Rectal smooth muscle tissue (tissue), 1 donor: ENCODE data around the gene UBR2.
"Not testable (repeated sequence)": the region's sequence is repeated elsewhere in the genome, so short reads cannot be mapped to it uniquely, and the experiment has no call there.

Experiments used
- H3K27ac ChIP-seq: one replicate; pipeline ENCODE4 v1.7.0; 2013; ENCODE audit warnings: low read depth, low read length, inconsistent platforms
- H3K27me3 ChIP-seq: one replicate; pipeline ENCODE4 v1.7.0; 2013; ENCODE audit warnings: low read length; ENCODE audit not compliant: control insufficient read depth, insufficient read depth
- H3K36me3 ChIP-seq: one replicate; pipeline ENCODE4 v1.7.0; 2013; ENCODE audit warnings: low read length; ENCODE audit not compliant: control insufficient read depth, insufficient read depth
- H3K4me1 ChIP-seq: one replicate; pipeline ENCODE4 v1.7.0; 2013; ENCODE audit warnings: low read length; ENCODE audit not compliant: control insufficient read depth, insufficient read depth
- H3K4me3 ChIP-seq: one replicate; pipeline ENCODE4 v1.7.0; 2013; ENCODE audit warnings: low read length
- H3K9ac ChIP-seq: one replicate; pipeline ENCODE4 v1.7.0; 2013; ENCODE audit warnings: low read length

UBR2 gene

GRCh38 chr6:42604699-42605098, 40.9 kb downstream of the UBR2 start:
- H3K27me3 ChIP-seq, H3K27ac ChIP-seq, H3K4me3 ChIP-seq, H3K4me1 ChIP-seq, H3K9ac ChIP-seq, H3K36me3 ChIP-seq: not testable (repeated sequence)

GRCh38 chr6:42610416-42610815, 46.6 kb downstream of the UBR2 start:
- Histone ChIP-seq H3K27me3 (no peaks in the 10 kb centered on the region), H3K4me1 (no peaks in the 10 kb centered on the region), H3K27ac (no peak overlapping the region), H3K9ac (no peak overlapping the region), H3K4me3 (no peak overlapping the region), H3K36me3 (no peaks in the 10 kb centered on the region)

DNA sequence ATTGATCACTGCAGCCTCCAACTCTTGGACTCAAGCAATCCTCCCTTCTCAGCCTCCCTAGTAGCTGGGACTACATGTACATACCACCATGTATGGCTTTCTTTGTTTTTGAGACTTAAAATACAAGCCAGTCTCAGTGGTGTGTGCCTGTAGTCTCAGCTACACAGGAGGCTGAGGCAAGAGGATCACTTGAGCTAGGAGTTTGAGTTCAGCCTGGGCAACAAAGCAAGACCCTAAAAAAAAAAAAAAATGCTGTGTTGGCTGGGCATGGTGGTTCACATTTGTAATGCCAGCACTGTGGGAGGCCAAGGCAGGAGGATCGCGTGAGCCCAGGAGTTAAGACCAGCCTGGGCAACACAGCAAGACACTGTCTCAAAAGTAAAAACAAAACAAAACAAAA, 51.7 kb downstream of the UBR2 start:
- no peaks in the 10 kb centered on the region for H3K4me1 ChIP-seq
- H3K4me3 ChIP-seq: no peak overlapping the region
- no peaks in the 10 kb centered on the region for H3K27me3 ChIP-seq
- H3K36me3 ChIP-seq: peaks cover 13% of the 10 kb centered on the region
- no peak overlapping the region for H3K27ac ChIP-seq
- H3K9ac ChIP-seq: no peak overlapping the region

GRCh38 chr6:42616716-42617115, 52.9 kb downstream of the UBR2 start:
- Histone ChIP-seq H3K9ac (no peak overlapping the region), H3K27ac (no peak overlapping the region), H3K36me3 (peaks cover 13% of the 10 kb centered on the region), H3K4me3 (no peak overlapping the region), H3K27me3 (no peaks in the 10 kb centered on the region), H3K4me1 (no peaks in the 10 kb centered on the region)

- peaks cover 13% of the 10 kb centered on the region for H3K36me3 ChIP-seq
Observed at GRCh38 chr6:42618105-42618504, 54.3 kb downstream of the UBR2 start.

GRCh38 chr6:42618686-42619085, 54.9 kb downstream of the UBR2 start:
- H3K9ac ChIP-seq: no peak overlapping the region
- no peak overlapping the region for H3K27ac ChIP-seq
- no peaks in the 10 kb centered on the region for H3K4me1 ChIP-seq
- H3K36me3 ChIP-seq: peaks cover 13% of the 10 kb centered on the region
- H3K27me3 ChIP-seq: no peaks in the 10 kb centered on the region
- H3K4me3 ChIP-seq: no peak overlapping the region

More at GRCh38 chr6:42618105-42618504, 54.3 kb downstream of the UBR2 start:
- Histone ChIP-seq H3K27ac (no peak overlapping the region), H3K27me3 (no peaks in the 10 kb centered on the region), H3K4me3 (no peak overlapping the region), H3K9ac (no peak overlapping the region), H3K4me1 (no peaks in the 10 kb centered on the region)

DNA sequence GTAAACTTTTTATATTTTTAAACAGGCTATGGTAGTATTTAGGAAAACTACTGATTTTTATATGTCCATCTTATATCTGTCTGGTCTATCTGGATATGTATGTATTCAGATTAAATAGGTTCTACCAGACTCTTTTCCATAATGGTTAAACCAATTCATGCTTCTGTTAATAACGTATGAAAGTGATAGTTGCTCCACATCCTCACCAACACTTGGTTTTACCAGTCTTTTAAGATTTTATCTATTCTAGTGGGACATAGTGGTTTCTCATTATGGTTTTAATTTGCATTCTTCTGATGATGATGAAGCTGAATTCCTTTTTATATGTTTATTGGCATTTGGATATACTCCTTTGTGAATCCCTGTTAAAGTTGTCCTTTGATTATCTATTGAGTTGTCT, 56.1 kb downstream of the UBR2 start:
- Histone ChIP-seq H3K4me3 (no peak overlapping the region), H3K27me3 (no peaks in the 10 kb centered on the region), H3K27ac (no peak overlapping the region), H3K4me1 (no peaks in the 10 kb centered on the region), H3K9ac (no peak overlapping the region), H3K36me3 (peaks cover 13% of the 10 kb centered on the region)

DNA sequence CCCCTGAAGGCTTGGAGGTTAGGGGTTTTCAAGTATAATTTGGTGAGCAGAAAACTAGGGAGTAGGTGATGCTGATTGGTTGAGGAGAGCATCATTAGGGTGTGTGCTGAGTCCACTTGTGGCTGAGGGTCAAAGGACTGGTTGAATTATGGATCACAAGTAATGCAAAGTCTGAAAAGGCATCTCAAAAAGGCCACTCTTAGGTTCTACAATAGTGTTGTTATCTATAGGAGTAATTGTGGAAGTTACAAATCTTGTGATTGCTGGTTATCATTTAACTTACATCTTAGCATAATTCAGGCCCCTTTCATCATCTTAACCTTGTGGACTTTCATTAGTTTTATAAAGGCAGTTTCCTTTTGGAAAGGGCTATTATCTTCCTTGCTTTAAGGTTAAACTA, 60.8 kb downstream of the UBR2 start:
- Histone ChIP-seq H3K27me3 (no peaks in the 10 kb centered on the region), H3K27ac (no peak overlapping the region), H3K36me3 (peaks cover 2% of the 10 kb centered on the region), H3K9ac (no peak overlapping the region), H3K4me1 (no peaks in the 10 kb centered on the region), H3K4me3 (no peak overlapping the region)

DNA sequence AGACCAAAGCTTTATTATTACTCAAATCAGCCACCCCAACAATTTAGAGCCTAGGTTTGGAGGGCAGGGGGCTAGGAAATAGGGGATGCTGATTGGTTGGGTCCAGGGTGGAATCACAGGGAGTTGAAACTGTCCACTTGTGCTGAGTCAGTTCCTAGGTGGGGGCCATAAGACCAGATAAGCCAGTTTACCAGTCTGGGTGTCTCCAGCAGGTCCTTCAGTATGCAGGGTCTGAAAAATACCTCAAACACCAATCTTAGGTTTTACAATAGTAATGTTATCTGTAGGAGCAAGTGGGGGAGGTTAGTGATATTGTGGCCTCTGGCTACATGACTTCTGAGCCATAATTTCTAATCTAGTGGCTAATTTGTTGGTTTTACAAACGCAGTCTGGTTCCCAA, 63.2 kb downstream of the UBR2 start:
- no peaks in the 10 kb centered on the region for H3K4me1 ChIP-seq
- H3K27ac ChIP-seq: no peak overlapping the region
- H3K27me3 ChIP-seq: no peaks in the 10 kb centered on the region
- no peak overlapping the region for H3K9ac ChIP-seq
- no peak overlapping the region for H3K4me3 ChIP-seq
- H3K36me3 ChIP-seq: peaks cover 2% of the 10 kb centered on the region

- Histone ChIP-seq H3K9ac (no peak overlapping the region), H3K36me3 (peaks cover 2% of the 10 kb centered on the region), H3K27me3 (no peaks in the 10 kb centered on the region), H3K4me3 (no peak overlapping the region), H3K27ac (no peak overlapping the region), H3K4me1 (no peaks in the 10 kb centered on the region)
Observed at GRCh38 chr6:42627674-42628073, 63.8 kb downstream of the UBR2 start.

DNA sequence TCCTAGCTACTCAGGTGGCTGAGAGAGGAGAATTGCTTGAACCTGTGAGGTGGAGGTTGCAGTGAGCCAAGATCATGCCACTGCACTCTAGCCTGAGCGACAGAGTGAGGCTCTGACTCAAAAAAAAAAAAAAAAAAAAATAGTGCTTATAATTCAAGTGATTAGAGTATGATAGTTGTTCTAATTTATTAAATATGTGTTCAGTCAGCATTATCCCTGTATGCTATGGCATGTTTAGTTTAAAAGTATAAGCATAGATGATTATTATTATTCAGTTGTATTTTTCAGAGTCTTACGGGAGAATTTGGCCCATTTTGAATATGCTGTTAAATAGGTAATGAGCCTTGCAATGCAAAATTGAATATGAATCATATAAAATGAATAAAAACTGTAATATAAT, 64.8 kb downstream of the UBR2 start:
- no peak overlapping the region for H3K27ac ChIP-seq
- H3K36me3 ChIP-seq: peaks cover 2% of the 10 kb centered on the region
- H3K9ac ChIP-seq: no peak overlapping the region
- H3K4me1 ChIP-seq: no peaks in the 10 kb centered on the region
- no peak overlapping the region for H3K4me3 ChIP-seq
- no peaks in the 10 kb centered on the region for H3K27me3 ChIP-seq

GRCh38 chr6:42629845-42630244, 66.0 kb downstream of the UBR2 start:
- H3K27ac ChIP-seq: no peak overlapping the region
- H3K36me3 ChIP-seq: peaks cover 2% of the 10 kb centered on the region

DNA sequence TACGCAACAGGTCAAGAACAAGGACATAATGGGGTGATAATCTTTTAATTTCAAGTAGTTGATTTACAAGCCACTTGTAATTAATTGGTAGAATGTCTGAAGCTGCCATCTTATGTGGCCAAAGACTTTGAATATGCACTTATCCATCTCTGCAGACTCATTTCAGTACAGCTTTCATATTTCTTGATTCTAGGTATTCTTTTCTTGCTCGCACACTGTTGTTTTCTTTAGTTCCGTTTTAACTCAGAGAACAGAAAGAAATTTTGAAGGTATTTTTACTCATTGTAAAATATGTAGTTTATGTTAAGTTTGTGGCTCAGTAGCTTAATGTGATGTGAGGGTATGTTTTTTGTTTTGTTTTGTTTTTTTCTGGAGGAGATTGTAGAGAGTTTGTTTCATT, 73.9 kb downstream of the UBR2 start:
- no peak overlapping the region for H3K9ac ChIP-seq
- no peak overlapping the region for H3K27ac ChIP-seq
- no peaks in the 10 kb centered on the region for H3K27me3 ChIP-seq
- H3K4me3 ChIP-seq: no peak overlapping the region
- no peaks in the 10 kb centered on the region for H3K4me1 ChIP-seq
- H3K36me3 ChIP-seq: peaks cover 19% of the 10 kb centered on the region

More at GRCh38 chr6:42629845-42630244, 66.0 kb downstream of the UBR2 start:
- Histone ChIP-seq H3K4me1 (no peaks in the 10 kb centered on the region), H3K9ac (no peak overlapping the region), H3K4me3 (no peak overlapping the region), H3K27me3 (no peaks in the 10 kb centered on the region)
